GM23338 (cell line): ENCODE measurements around the gene GRM8. TPM values are rescaled to one million over a fixed set of nuclear protein-coding genes. Genes with fewer than 3 reads are reported as not detected.

Experiments used
- ATAC-seq: fragments of 200-7000 bp; cut with Tn5 transposase; 3 replicates; pipeline ENCODE4 v1.9.1; 2020
- DNase-seq: peaks from one replicate; pipeline ENCODE4 v3.0.0-alpha.2; 2015; ENCODE audit warnings: low spot score
- H2AFZ ChIP-seq: fragments of 200-600 bp; sonication (generic); 2 replicates; pipeline ENCODE4 v1.8.0; 2016; ENCODE audit warnings: antibody characterized with exemption, mild to moderate bottlenecking, moderate library complexity
- H3F3A ChIP-seq: fragments of 200-600 bp; sonication (generic); replicated peaks from 2 replicates; pipeline ENCODE4 v1.8.0; 2017; ENCODE audit warnings: antibody characterized with exemption, mixed run types, low read depth
- H3K27ac ChIP-seq: fragments of 200-600 bp; sonication (generic); 2 replicates; pipeline ENCODE4 v1.6.1; 2016; ENCODE audit warnings: low read depth
- H3K27me3 ChIP-seq: fragments of 200-600 bp; sonication (generic); 2 replicates; pipeline ENCODE4 v1.8.0; 2016; ENCODE audit warnings: mild to moderate bottlenecking, mixed run types, moderate library complexity; ENCODE audit not compliant: insufficient read depth
- H3K36me3 ChIP-seq: fragments of 200-600 bp; sonication (generic); 2 replicates; pipeline ENCODE4 v1.8.0; 2016; ENCODE audit warnings: mild to moderate bottlenecking; ENCODE audit not compliant: insufficient read depth
- H3K4me1 ChIP-seq: fragments of 200-600 bp; sonication (generic); 2 replicates; pipeline ENCODE4 v1.8.0; 2016; ENCODE audit warnings: mild to moderate bottlenecking, moderate library complexity; ENCODE audit not compliant: insufficient read depth
- H3K4me2 ChIP-seq: fragments of 200-600 bp; sonication (generic); 2 replicates; pipeline ENCODE4 v1.7.1; 2017; ENCODE audit warnings: mixed run types
- H3K4me3 ChIP-seq: fragments of 200-600 bp; sonication (generic); 2 replicates; pipeline ENCODE4 v1.6.1; 2016; ENCODE audit warnings: mixed run types
- H3K79me2 ChIP-seq: fragments of 200-600 bp; sonication (generic); replicated peaks from 2 replicates; pipeline ENCODE4 v1.8.0; 2017; ENCODE audit warnings: mild to moderate bottlenecking; ENCODE audit not compliant: insufficient read depth
- H3K9me2 ChIP-seq: fragments of 200-600 bp; sonication (generic); 2 replicates; pipeline ENCODE4 v1.8.0; 2017; ENCODE audit not compliant: insufficient read depth
- H4K20me1 ChIP-seq: fragments of 200-600 bp; sonication (generic); replicated peaks from 2 replicates; pipeline ENCODE4 v1.8.0; 2017; ENCODE audit warnings: mild to moderate bottlenecking; ENCODE audit not compliant: insufficient read depth
- H3K27ac Mint-ChIP-seq: 2 replicates; pipeline ENCODE4 v1.8.0; 2020; ENCODE audit warnings: inconsistent platforms, mild to moderate bottlenecking, moderate library complexity, mixed read lengths
- H3K27me3 Mint-ChIP-seq: 3 replicates; pipeline ENCODE4 v1.8.0; 2022; ENCODE audit warnings: low read depth, mild to moderate bottlenecking, moderate library complexity, mixed read lengths, inconsistent platforms; ENCODE audit not compliant: insufficient read depth, poor library complexity
- H3K36me3 Mint-ChIP-seq: 3 replicates; pipeline ENCODE4 v1.8.0; 2021; ENCODE audit warnings: low read depth, mild to moderate bottlenecking, inconsistent platforms, moderate library complexity, mixed read lengths
- H3K4me1 Mint-ChIP-seq: 3 replicates; pipeline ENCODE4 v1.8.0; 2020; ENCODE audit warnings: mild to moderate bottlenecking, inconsistent platforms, mixed read lengths
- H3K4me3 Mint-ChIP-seq: 3 replicates; pipeline ENCODE4 v1.8.0; 2021; ENCODE audit warnings: moderate library complexity, mild to moderate bottlenecking, inconsistent platforms, mixed read lengths
- H3K9me3 Mint-ChIP-seq: 3 replicates; pipeline ENCODE4 v1.8.0; 2020; ENCODE audit warnings: moderate library complexity, mild to moderate bottlenecking, inconsistent platforms, mixed read lengths
- CREB1 ChIP-seq: fragments of 250-450 bp; sonication (Bioruptor Pico); IDR thresholded peaks from 2 replicates; pipeline ENCODE4 v1.5.0; 2020; ENCODE audit warnings: low read depth, mild to moderate bottlenecking, moderate library complexity
- EZH2 ChIP-seq: fragments of 200-600 bp; sonication (generic); IDR thresholded peaks from one replicate; pipeline ENCODE4 v1.8.0; 2017; ENCODE audit warnings: antibody characterized with exemption, mild to moderate bottlenecking, low read depth; ENCODE audit not compliant: unreplicated experiment
- EZH2phosphoT487 ChIP-seq: fragments of 200-600 bp; sonication (generic); IDR thresholded peaks from one replicate; pipeline ENCODE4 v1.8.1; 2018; ENCODE audit warnings: antibody characterized with exemption; ENCODE audit not compliant: unreplicated experiment
- JUNB ChIP-seq: IDR thresholded peaks from one replicate; pipeline ENCODE4 v1.6.1; 2016; ENCODE audit warnings: antibody characterized with exemption; ENCODE audit not compliant: unreplicated experiment
- NANOG ChIP-seq: IDR thresholded peaks from 2 replicates; pipeline ENCODE4 v1.6.1; 2016; ENCODE audit warnings: antibody characterized with exemption, borderline replicate concordance
- POLR2AphosphoS5 ChIP-seq: IDR thresholded peaks from 2 replicates; pipeline ENCODE4 v1.6.1; 2016; ENCODE audit warnings: antibody characterized with exemption, low read depth
- STAT1 ChIP-seq: IDR thresholded peaks from one replicate; pipeline ENCODE4 v1.6.1; 2016; ENCODE audit warnings: antibody characterized with exemption; ENCODE audit not compliant: unreplicated experiment
- ZNF114 ChIP-seq: fragments of 250-450 bp; sonication (Bioruptor Pico); IDR thresholded peaks from 2 replicates; pipeline ENCODE4 v1.5.0; 2020; ENCODE audit warnings: mild to moderate bottlenecking, moderate library complexity
- ZNF331 ChIP-seq: fragments of 250-450 bp; sonication (Bioruptor Pico); IDR thresholded peaks from 2 replicates; pipeline ENCODE4 v1.5.0; 2020; ENCODE audit warnings: low read depth, mild to moderate bottlenecking, moderate library complexity
- polyA plus RNA-seq: library from polyadenylated mRNA; unstranded; fragments of >200 nt; fragmentation: Nextera tagmentation; extraction: Ambion mirVana; gene quantifications from 2 replicates; pipeline ENCODE4 v1.2.1, GENCODE V29; 2016
- total RNA-seq: library from RNA; depleted of rRNA; stranded (reverse); fragments of >200 nt; shearing (Covaris generic); gene quantifications from 2 replicates; pipeline ENCODE4 v1.2.3, GENCODE V29; 2014
- TF ChIP-seq, protein P1 (sequence below), 2 experiments: fragments of 200-600 bp in 1 of 2; sonication (generic) in 1 of 2; conservative IDR thresholded peaks; 2 replicates each; pipeline versions ENCODE4 v1.5.1 to v1.6.1; 2016 to 2017; ENCODE audit warnings: antibody characterized with exemption in 2 of 2, low read depth in 2 of 2, mild to moderate bottlenecking in 2 of 2, moderate library complexity in 1 of 2
- TF ChIP-seq, protein P2 (sequence below): fragments of 250-450 bp; sonication (Bioruptor Pico); IDR thresholded peaks from 2 replicates; pipeline ENCODE4 v1.5.0; 2020; ENCODE audit warnings: mild to moderate bottlenecking, moderate library complexity

Gene GRM8
- total and polyA plus RNA-seq, 2 experiments from 2014 or later, result 1.9 to 6.6 TPM

DNA sequence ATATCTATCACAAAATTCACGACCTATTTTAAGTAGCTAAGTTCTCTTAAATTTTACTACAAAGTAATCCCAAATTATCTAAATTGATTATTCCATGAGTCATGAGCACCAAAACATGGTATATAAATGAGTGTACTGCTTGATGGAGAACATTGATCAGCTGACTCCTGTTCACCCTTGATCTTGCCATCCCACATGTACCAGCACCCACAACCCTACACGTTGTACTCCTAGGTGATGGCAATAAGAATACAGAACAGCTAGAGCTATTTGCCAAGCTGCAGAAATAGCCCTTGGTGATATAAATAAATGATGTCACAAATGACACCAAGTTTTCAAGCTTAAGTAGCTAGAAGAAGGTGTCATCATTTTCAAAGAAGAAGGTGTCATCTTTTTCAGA is 235.5 kb downstream of the GRM8 start:
- DNase-seq, result no peak
- Histone ChIP-seq H3K27me3 (no peaks in the 10 kb centered on the region), H3K4me1 (no peaks in the 10 kb centered on the region), H3K4me3 (no peak overlapping the region), H3K27ac (no peak overlapping the region), H4K20me1 (no peaks in the 10 kb centered on the region), H3K36me3 (no peaks in the 10 kb centered on the region), H3K9me2 (no peaks in the 10 kb centered on the region), H3F3A (no peaks in the 10 kb centered on the region), H3K4me2 (no peak overlapping the region), H3K79me2 (no peaks in the 10 kb centered on the region), H2AFZ (no peak overlapping the region)
- Mint-ChIP-seq H3K27me3 (no peaks in the 10 kb centered on the region), H3K9me3 (no peaks in the 10 kb centered on the region), H3K36me3 (no peaks in the 10 kb centered on the region), H3K27ac (no peak overlapping the region), H3K4me1 (no peaks in the 10 kb centered on the region), H3K4me3 (no peak overlapping the region)
- TF ChIP-seq CREB1 (CRISPR knock-in tag) (no peak), STAT1 (no peak), ZNF114 (CRISPR knock-in tag) (no peak), JUNB (no peak), EZH2 (no peak), EZH2phosphoT487 (no peak), POLR2AphosphoS5 (no peak)
- TF ChIP-seq, protein P1, sequence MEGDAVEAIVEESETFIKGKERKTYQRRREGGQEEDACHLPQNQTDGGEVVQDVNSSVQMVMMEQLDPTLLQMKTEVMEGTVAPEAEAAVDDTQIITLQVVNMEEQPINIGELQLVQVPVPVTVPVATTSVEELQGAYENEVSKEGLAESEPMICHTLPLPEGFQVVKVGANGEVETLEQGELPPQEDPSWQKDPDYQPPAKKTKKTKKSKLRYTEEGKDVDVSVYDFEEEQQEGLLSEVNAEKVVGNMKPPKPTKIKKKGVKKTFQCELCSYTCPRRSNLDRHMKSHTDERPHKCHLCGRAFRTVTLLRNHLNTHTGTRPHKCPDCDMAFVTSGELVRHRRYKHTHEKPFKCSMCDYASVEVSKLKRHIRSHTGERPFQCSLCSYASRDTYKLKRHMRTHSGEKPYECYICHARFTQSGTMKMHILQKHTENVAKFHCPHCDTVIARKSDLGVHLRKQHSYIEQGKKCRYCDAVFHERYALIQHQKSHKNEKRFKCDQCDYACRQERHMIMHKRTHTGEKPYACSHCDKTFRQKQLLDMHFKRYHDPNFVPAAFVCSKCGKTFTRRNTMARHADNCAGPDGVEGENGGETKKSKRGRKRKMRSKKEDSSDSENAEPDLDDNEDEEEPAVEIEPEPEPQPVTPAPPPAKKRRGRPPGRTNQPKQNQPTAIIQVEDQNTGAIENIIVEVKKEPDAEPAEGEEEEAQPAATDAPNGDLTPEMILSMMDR (conservative IDR thresholded peaks at IDR 0.05; ENCODE audit: low read depth in 2 of 2), result no peak
- ATAC-seq, result no peak

DNA sequence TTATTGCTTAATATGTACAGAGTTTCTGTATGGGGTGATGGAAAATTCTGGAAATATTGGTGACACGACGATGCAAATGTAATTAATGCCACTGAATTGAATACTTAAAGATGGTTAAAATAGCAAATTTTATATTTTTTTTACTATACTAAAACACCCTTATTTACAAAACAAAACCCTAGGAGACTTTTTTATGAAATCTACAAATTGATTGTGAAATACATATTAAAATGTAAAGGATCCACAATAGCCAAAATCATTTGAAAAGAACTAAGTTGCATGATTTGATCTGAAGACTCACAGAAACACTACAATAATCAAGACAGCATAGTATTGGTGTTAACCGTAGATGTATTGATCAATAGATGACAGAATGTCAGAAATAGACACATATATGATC is 252.0 kb downstream of the GRM8 start:
- Histone ChIP-seq H3K4me1 (peaks cover 4% of the 10 kb centered on the region; the same call in 1 of the 2 replicates), H3K27ac (no peak overlapping the region), H3F3A (no peaks in the 10 kb centered on the region), H3K79me2 (no peaks in the 10 kb centered on the region), H2AFZ (no peak overlapping the region), H3K36me3 (no peaks in the 10 kb centered on the region), H3K27me3 (no peaks in the 10 kb centered on the region), H4K20me1 (no peaks in the 10 kb centered on the region), H3K4me2 (no peak overlapping the region), H3K4me3 (no peak overlapping the region), H3K9me2 (no peaks in the 10 kb centered on the region)
- Mint-ChIP-seq H3K27me3 (no peaks in the 10 kb centered on the region), H3K36me3 (no peaks in the 10 kb centered on the region), H3K4me1 (no peaks in the 10 kb centered on the region; the same call in 2 of the 3 replicates), H3K9me3 (no peaks in the 10 kb centered on the region), H3K4me3 (no peak overlapping the region), H3K27ac (no peak overlapping the region)
- DNase-seq (no peak), ATAC-seq (no peak)
- TF ChIP-seq STAT1 (no peak), POLR2AphosphoS5 (no peak), NANOG (no peak), ZNF331 (CRISPR knock-in tag) (no peak), JUNB (no peak), CREB1 (CRISPR knock-in tag) (no peak)
- TF ChIP-seq, protein P2, sequence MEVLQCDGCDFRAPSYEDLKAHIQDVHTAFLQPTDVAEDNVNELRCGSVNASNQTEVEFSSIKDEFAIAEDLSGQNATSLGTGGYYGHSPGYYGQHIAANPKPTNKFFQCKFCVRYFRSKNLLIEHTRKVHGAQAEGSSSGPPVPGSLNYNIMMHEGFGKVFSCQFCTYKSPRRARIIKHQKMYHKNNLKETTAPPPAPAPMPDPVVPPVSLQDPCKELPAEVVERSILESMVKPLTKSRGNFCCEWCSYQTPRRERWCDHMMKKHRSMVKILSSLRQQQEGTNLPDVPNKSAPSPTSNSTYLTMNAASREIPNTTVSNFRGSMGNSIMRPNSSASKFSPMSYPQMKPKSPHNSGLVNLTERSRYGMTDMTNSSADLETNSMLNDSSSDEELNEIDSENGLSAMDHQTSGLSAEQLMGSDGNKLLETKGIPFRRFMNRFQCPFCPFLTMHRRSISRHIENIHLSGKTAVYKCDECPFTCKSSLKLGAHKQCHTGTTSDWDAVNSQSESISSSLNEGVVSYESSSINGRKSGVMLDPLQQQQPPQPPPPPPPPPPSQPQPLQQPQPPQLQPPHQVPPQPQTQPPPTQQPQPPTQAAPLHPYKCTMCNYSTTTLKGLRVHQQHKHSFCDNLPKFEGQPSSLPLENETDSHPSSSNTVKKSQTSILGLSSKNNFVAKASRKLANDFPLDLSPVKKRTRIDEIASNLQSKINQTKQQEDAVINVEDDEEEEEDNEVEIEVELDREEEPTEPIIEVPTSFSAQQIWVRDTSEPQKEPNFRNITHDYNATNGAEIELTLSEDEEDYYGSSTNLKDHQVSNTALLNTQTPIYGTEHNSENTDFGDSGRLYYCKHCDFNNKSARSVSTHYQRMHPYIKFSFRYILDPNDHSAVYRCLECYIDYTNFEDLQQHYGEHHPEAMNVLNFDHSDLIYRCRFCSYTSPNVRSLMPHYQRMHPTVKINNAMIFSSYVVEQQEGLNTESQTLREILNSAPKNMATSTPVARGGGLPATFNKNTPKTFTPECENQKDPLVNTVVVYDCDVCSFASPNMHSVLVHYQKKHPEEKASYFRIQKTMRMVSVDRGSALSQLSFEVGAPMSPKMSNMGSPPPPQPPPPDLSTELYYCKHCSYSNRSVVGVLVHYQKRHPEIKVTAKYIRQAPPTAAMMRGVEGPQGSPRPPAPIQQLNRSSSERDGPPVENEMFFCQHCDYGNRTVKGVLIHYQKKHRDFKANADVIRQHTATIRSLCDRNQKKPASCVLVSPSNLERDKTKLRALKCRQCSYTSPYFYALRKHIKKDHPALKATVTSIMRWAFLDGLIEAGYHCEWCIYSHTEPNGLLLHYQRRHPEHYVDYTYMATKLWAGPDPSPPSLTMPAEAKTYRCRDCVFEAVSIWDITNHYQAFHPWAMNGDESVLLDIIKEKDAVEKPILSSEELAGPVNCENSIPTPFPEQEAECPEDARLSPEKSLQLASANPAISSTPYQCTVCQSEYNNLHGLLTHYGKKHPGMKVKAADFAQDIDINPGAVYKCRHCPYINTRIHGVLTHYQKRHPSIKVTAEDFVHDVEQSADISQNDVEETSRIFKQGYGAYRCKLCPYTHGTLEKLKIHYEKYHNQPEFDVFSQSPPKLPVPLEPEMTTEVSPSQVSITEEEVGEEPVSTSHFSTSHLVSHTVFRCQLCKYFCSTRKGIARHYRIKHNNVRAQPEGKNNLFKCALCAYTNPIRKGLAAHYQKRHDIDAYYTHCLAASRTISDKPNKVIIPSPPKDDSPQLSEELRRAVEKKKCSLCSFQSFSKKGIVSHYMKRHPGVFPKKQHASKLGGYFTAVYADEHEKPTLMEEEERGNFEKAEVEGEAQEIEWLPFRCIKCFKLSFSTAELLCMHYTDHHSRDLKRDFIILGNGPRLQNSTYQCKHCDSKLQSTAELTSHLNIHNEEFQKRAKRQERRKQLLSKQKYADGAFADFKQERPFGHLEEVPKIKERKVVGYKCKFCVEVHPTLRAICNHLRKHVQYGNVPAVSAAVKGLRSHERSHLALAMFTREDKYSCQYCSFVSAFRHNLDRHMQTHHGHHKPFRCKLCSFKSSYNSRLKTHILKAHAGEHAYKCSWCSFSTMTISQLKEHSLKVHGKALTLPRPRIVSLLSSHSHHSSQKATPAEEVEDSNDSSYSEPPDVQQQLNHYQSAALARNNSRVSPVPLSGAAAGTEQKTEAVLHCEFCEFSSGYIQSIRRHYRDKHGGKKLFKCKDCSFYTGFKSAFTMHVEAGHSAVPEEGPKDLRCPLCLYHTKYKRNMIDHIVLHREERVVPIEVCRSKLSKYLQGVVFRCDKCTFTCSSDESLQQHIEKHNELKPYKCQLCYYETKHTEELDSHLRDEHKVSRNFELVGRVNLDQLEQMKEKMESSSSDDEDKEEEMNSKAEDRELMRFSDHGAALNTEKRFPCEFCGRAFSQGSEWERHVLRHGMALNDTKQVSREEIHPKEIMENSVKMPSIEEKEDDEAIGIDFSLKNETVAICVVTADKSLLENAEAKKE, result no peak
